ENCODE results near the gene NANOS3. TPM values are rescaled to one million over a fixed set of nuclear protein-coding genes. Genes with fewer than 3 reads are reported as not detected.

Gene NANOS3
- total and polyA plus RNA-seq, 2 of the 13 experiments (the other 11 are each of a cell fraction or from before 2014, with no cell fraction given), result 0.21 TPM; not detected in 1

DNA sequence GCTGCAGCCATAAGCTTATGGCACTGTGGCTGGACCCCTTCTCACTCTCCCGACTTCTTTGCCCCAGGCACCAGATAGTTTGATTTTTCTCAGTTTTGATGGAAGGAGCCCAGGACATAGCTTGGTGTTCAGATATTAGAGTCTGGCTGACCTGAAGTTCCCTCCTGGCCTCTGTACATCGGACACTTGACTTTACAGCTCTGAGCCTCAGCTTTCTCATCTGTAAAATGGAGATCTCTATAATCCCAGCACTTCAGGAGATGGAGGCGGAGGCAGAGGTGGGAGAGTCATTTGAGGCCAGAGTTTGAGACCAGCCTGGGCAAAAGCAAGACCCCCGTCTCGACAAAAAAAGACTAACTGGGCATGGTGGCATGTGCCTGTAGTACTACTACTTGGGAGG lies 30.0 kb downstream of the NANOS3 start:
- BruUV-seq (replicated peaks), result TSS peak; percentile 75
- ATAC-seq (no peak), DNase-seq (ENCODE audit: low spot score) (no peak), FAIRE-seq (no peak)
- H3K4me2 ChIP-seq (ENCODE audit: low read depth, low read length), result peak overlapping the region; percentile 84
- no peaks in the 10 kb centered on the region for H3K9me3 ChIP-seq (ENCODE audit: low read length)
- peak overlapping the region; percentile 85 for H3K9ac ChIP-seq (ENCODE audit: insufficient read depth, low read depth, low read length)
- H3K27ac ChIP-seq (ENCODE audit: extremely low read length, insufficient read depth, low read length), result peak overlapping the region; percentile 73
- H4K20me1 ChIP-seq (ENCODE audit: insufficient read depth, low read length), result no peaks in the 10 kb centered on the region
- TF ChIP-seq, protein P1, sequence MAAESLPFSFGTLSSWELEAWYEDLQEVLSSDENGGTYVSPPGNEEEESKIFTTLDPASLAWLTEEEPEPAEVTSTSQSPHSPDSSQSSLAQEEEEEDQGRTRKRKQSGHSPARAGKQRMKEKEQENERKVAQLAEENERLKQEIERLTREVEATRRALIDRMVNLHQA (CRISPR knock-in tag; IDR thresholded peaks at IDR 0.05), result no peak
- TF ChIP-seq ZMYM3 (CRISPR knock-in tag; IDR thresholded peaks at IDR 0.05), result 0 out of 2 replicates have a peak, but pooled peaks have one; percentile 20
- TF ChIP-seq MBNL3 (CRISPR knock-in tag; conservative IDR thresholded peaks at IDR 0.05), result no peak
- TF ChIP-seq NFIC (IDR thresholded peaks at IDR 0.05; ENCODE audit: low read length), result no peak
- TF ChIP-seq ZNF768 (CRISPR knock-in tag; IDR thresholded peaks at IDR 0.05), result no peak
- TF ChIP-seq ZNF841 (CRISPR knock-in tag; IDR thresholded peaks at IDR 0.05; ENCODE audit: borderline replicate concordance), result no peak
- 0 out of 2 replicates have a peak, but pooled peaks have one; percentile 36 for TF ChIP-seq ZNF724P (CRISPR knock-in tag; IDR thresholded peaks at IDR 0.05; ENCODE audit: borderline replicate concordance)
- no peak for TF ChIP-seq CBX2 (IDR thresholded peaks at IDR 0.05; ENCODE audit: low read depth, low read length)
- TF ChIP-seq CBX2 (CRISPR knock-in tag; IDR thresholded peaks at IDR 0.05; ENCODE audit: low read depth), result no peak
- peak; percentile 71 for TF ChIP-seq ZNF629 (CRISPR knock-in tag; conservative IDR thresholded peaks at IDR 0.05)
- TF ChIP-seq ZNF558 (CRISPR knock-in tag; IDR thresholded peaks at IDR 0.05; ENCODE audit: borderline replicate concordance), result no peak
- WGBS (ENCODE audit: low lambda C conversion rate), result 86% methylated on average over 5 of the region's 5 CpGs
- peak overlapping the region; percentile 81 to 92 (median 90) for H3K4me3 ChIP-seq (replicated peaks in 1 of 3; ENCODE audit: insufficient read depth in 1 of 3, low read depth in 2 of 3, low read length in 3 of 3)
- intact Hi-C loops (cut with micrococcal nuclease; ENCODE audit: unreplicated experiment) (loop anchor here (2.0 kb wide), 1 partner anchor 116 kb away; no protein-coding TSS in a partner anchor), in situ Hi-C loops (cut with HindIII; ENCODE audit: extremely low pct_ligation_motif_present, low pct_unique_long_range_greater_than_20kb) (no loop called here)
- peaks cover 24% of the 10 kb centered on the region for H3K4me1 ChIP-seq (ENCODE audit: insufficient read depth, low read length)
- H3K36me3 ChIP-seq (replicated peaks in 1 of 2; ENCODE audit: control insufficient read depth in 1 of 2, insufficient read depth in 2 of 2, low read length in 2 of 2), result peaks cover 0 to 7% of the 10 kb centered on the region in 2 experiments; a peak in 2 of 5 replicates
- ChIA-PET POLR2A (interaction anchor here (0.7 to 1.1 kb wide), 3 partner anchors 14 to 60 kb away, joined by 3 to 6 read pairs (median 3); partner anchors contain the start of gene DCAF15), CTCF (ENCODE audit: low intra/inter-chr PET ratio, low total read pairs) (no interaction called here)
- no peaks in the 10 kb centered on the region for H3K79me2 ChIP-seq (ENCODE audit: insufficient read depth, low read length)
- H3K27me3 ChIP-seq (ENCODE audit: control insufficient read depth in 1 of 2, insufficient read depth in 2 of 2, low read length in 2 of 2), result no peaks in the 10 kb centered on the region
- H2AFZ ChIP-seq (ENCODE audit: low read length), result no peak overlapping the region

All from HepG2 (cell line).